GM12892 (cell line): ENCODE measurements around the gene OR56B4.
"Not testable (repeated sequence)": the region's sequence is repeated elsewhere in the genome, so short reads cannot be mapped to it uniquely, and the experiment has no call there.

ENCODE experiments used
- POLR2A ChIP-seq: IDR thresholded peaks from 2 replicates; pipeline ENCODE4 v1.6.1; 2011; ENCODE audit warnings: low read depth, low read length, control low read depth
- POLR2AphosphoS5 ChIP-seq: IDR thresholded peaks from 2 replicates; pipeline ENCODE4 v1.6.1; 2011; ENCODE audit warnings: low read depth, low read length, control low read depth
- TAF1 ChIP-seq: IDR thresholded peaks from 2 replicates; pipeline ENCODE4 v1.6.1; 2011; ENCODE audit warnings: low read depth, mild to moderate bottlenecking, control low read depth, low read length, borderline replicate concordance

DNA sequence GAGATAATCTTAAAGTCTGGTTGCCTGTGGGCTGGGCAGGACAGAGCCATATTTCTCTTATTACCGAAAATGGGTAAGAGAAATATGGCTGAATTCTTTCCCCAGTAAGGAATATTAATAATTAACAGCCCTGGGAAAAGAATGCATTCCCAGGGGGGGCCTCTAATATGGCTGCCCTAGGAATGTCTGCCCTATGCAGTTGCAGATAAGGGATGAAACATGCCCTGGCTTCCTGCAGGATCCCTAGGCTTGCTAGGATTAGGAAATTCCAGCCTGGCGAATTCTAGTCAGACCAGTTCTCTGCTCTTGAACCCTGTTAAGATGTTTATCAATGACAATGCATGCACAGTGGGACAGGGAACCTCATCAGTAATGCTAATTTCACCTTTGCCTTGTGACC is 31.0 kb upstream of the OR56B4 start:
- TF ChIP-seq POLR2AphosphoS5, POLR2A, TAF1: not testable (repeated sequence)
